AG10803 (cell line): ENCODE data around the gene COPRS.
"Not testable (repeated sequence)": the region's sequence is repeated elsewhere in the genome, so short reads cannot be mapped to it uniquely, and the experiment has no call there.

Experiments
- DNase-seq: peaks from one replicate; pipeline ENCODE4 v3.0.0; 2010; ENCODE audit warnings: low read depth
- H3K4me3 ChIP-seq: 2 replicates; pipeline ENCODE4 v1.5.1; 2011; ENCODE audit warnings: mild to moderate bottlenecking, low read length, control low read depth
- TF ChIP-seq, protein P1 (sequence below): conservative IDR thresholded peaks from 2 replicates; pipeline ENCODE4 v1.5.1; 2011; ENCODE audit warnings: mild to moderate bottlenecking, low read length, control low read depth, inconsistent platforms

The COPRS gene

DNA sequence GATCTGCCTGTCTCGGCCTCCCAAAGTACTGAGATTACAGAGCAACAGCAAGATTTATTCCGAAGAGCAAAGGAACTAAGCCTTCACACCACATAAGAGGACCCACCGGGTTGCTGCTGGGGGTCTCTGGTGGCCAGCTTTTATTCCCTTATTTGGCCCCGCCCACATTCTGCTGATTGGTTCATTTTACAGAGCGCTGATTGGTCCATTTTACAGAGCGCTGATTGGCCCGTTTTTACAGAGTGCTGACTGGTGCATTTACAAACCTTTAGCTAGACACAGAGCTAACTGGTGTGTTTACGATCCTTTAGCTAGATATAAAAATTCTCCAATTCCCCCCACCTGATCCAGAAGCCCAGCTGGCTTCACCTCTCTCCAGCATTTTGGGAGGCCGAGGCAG lies 26.3 kb downstream of the COPRS start:
- H3K4me3 ChIP-seq = no peak overlapping the region
- DNase-seq = no peak
- TF ChIP-seq, protein P1, sequence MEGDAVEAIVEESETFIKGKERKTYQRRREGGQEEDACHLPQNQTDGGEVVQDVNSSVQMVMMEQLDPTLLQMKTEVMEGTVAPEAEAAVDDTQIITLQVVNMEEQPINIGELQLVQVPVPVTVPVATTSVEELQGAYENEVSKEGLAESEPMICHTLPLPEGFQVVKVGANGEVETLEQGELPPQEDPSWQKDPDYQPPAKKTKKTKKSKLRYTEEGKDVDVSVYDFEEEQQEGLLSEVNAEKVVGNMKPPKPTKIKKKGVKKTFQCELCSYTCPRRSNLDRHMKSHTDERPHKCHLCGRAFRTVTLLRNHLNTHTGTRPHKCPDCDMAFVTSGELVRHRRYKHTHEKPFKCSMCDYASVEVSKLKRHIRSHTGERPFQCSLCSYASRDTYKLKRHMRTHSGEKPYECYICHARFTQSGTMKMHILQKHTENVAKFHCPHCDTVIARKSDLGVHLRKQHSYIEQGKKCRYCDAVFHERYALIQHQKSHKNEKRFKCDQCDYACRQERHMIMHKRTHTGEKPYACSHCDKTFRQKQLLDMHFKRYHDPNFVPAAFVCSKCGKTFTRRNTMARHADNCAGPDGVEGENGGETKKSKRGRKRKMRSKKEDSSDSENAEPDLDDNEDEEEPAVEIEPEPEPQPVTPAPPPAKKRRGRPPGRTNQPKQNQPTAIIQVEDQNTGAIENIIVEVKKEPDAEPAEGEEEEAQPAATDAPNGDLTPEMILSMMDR = no peak

DNA sequence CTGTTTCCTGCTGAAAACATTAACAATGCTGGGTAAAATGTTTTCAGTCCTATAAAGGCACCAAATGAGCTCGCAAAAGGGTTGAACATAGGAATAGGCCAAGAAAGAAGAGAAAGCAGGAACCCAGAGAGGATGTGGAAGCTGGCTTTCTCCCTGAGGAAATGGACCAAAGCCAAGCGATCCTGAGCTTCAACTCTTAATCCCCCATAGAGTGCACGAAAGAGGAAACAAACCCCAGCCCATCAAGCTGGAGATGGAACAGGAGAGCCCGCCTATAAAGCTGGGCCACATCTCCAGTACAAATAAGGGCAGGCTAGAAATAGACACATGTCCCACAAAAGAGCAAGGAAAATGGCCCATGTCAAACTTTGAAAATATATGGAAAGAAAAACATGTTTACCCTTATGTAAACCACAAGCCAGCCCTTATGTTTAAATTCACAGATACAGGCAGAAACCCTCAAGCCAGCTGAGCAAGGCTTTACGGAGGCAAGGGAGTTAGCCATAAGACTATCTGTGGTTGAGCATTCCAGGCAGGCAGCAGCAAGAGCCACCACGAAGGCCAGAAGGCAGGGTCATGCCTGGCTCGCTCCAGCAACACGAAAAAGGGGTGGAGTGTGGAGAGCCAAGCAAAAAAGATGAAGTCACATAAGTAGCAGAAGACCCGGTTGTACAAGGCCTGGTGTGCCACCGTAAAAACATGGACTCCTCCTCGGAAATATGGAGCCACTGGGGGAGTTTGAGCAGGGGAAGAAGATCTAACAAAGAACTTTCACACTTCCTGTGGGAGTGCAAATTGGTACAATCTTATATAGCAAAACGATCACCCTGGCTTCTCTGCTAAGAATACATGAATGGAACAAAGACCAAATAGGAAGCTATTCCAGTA lies 27.8 kb downstream of the COPRS start:
- H3K4me3 ChIP-seq = no peak overlapping the region
- DNase-seq = peak; percentile 35
- TF ChIP-seq, protein P1 = no peak

DNA sequence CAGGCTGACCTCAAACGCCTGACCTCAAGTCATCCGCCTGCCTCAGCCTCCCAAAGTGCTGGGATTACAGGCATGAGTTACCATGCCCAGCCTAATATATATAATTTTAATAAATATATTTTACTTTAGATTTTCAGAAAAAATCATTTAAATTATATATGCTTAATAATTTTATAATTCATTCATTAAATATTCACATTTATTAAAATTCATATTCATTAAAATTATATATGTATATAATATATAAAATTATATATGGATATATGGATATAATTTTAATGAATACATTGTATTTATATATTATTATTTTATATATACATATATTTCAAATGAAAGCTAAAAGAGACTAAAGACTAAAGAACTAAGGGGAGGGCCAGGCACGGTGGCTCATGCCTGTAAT lies 29.4 kb downstream of the COPRS start:
- TF ChIP-seq, protein P1 = no peak
- DNase-seq = no peak
- H3K4me3 ChIP-seq = no peak overlapping the region

DNA sequence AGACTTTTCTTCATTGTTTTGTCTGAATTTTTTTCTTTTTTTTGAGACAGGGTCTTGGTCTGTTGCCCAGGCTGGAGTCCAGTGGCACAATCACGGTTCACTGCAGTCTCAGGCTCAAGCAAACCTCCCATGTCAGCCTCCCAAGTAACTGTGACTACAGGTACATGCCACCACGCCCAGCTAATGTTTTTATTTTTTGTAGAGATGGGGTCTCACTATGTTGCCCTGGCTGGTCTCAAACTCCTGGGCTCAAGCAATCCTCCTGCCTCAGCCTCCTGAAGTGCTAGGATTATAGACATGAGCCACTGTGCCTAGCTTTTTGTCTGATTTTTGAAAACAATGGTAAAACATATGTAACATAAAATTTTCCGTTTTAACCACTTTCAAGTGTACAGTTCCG lies 30.1 kb downstream of the COPRS start:
- DNase-seq, H3K4me3 ChIP-seq: not testable (repeated sequence)

DNA sequence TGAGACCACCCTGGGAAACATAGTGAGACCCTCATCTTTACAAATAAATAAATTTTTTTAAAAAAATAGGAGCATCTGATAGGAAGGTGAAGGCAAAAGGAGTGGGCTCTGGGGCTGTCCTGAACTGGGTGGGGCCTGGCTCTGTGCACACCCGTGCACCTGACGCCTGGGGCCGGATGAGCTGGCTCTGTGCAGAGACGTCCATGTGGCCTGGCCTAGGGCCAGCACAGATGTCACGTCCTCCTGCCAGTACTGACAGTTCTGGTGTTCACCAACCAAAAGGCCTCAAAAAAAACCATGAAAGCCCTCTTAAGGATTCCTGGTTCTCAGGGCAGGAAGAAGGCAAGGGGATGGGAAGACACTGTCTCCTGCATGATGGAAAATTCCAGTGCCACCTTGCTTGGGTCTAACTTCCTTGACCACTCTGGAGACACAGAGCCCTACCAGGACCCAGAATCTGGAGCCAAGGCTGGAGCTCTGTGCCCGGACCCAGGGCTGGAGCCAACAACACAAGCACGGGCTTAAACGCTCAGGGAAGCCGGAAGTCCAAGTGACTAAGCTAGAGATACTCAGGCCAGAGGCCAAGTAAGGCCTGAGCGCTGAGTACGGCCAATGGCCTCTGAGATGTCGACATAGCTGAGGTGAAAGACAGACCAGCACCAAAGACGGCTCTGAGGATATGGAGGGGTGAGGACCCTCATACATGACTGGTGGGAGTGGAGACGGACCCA lies 32.9 kb downstream of the COPRS start:
- DNase-seq = peak; percentile 21
- TF ChIP-seq, protein P1 = no peak
- H3K4me3 ChIP-seq = no peak overlapping the region

DNA sequence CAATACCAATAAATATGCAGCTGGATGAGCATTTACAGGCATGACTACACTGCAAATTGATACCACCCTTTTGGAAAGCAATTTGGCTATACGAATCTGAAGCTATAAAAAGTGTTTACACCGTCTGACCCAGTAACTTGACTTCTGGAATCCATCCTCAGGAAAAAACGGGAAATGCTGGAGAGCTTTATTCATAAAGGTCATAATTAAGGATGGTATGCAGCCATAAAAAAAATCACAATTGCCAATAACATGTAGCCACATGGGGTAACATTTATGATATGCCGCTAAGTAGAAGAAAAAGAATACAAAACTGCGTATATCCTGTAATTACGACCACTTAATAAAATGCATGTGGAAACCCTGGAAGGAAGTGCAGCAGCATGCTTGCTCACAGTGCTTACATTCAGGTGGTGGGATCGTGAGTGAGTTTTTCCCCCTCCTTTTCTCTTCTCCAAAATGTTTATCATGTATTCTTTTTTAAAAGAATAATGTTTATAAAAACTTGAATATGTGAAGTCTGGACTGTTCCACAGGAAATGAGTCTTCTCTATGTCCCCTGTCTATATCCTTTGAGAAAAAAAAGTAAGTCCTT lies 34.2 kb downstream of the COPRS start:
- H3K4me3 ChIP-seq = no peak overlapping the region
- TF ChIP-seq, protein P1 = no peak
- DNase-seq = peak; percentile 63

DNA sequence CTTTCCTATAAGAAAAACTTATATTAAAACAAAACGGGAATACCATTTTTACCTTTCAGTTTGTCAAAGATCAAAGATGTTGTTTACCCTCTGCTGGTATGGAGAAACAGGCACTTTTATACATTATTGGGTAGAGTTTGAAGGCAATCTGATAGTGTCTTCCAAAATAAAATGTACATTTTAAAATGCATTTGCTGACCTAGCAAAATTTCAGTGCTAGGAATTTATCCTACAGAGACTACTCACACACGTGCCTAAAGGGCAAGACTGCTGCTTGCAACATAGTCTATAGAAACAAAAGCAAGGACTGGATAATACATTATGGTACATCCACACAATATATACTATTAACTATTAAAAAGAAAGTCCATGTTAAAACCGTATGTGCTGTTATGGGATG lies 36.0 kb downstream of the COPRS start:
- no peak overlapping the region for H3K4me3 ChIP-seq
- no peak for DNase-seq
- TF ChIP-seq, protein P1 = no peak
